PC-9 (cell line): Measurements from ENCODE around the gene NEIL1.

Experiments
- CTCF ChIP-seq: fragments of 200-600 bp; sonication (generic); conservative IDR thresholded peaks from 2 replicates; pipeline ENCODE4 v1.6.1; 2017; ENCODE audit warnings: mixed run types, antibody characterized with exemption, mild to moderate bottlenecking, moderate library complexity
- EZH2 ChIP-seq: fragments of 200-600 bp; sonication (generic); IDR thresholded peaks from 2 replicates; pipeline ENCODE4 v1.8.0; 2017; ENCODE audit warnings: antibody characterized with exemption, low read depth

DNA sequence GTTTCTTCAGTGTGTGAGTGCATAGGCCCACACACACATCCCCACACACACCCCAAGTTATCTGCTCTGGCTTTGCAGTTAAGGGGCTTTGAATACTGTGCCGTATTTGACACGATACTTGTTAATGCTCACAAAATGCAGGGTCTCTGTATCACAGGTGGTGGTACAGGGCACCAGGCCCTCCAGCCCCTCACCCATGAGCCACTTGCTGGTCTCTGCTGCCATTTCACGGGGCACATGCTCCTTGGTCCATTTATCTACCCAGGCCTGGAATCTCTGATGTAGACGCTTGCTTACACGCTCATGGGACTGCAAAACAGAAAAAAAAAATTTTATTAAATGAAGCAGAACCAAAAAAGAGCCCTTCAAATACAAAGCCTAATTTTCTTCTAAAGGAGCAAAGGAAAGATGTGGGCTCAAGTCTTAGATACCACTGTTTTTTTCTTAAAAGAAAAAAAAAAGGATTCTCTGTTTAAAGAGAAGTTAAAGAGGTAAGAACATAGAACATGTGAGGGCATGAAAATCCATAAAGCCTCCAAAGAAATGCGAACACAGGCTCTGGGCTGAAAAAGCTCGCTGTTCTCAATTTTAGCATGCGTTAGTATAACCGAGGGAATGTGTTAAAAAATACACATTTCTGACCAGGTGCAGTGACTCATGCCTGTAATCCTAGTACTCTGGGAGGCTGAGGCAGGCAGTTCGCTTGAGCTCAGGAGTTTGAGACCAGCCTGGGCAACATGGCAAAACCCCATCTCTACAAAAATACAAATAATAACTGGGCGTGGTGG lies 25.3 kb downstream of the NEIL1 start:
- TF ChIP-seq CTCF (no peak), EZH2 (no peak)
